K562 (cell line): ENCODE measurements around the gene C2CD2L. TPM values are rescaled to one million over a fixed set of nuclear protein-coding genes. Genes with fewer than 3 reads are reported as not detected.

Experiments used
- ATAC-seq: fragments of 200-7000 bp; cut with Tn5 transposase; 3 replicates; pipeline ENCODE4 v1.9.1; 2020; ENCODE audit warnings: moderate library complexity
- BruUV-seq: library from RNA; stranded (reverse); fragments of 400-500 nt; replicated peaks from 2 replicates; lab custom pipeline; 2021; lab: Mats Ljungman, UMichigan
- CTCF ChIA-PET: fragments of 300-600 bp; formaldehyde crosslinking; extraction: SDS; loops from one replicate; lab custom pipeline; 2021; ENCODE audit warnings: low intra/inter-chr PET ratio; lab: Yijun Ruan, JAX
- POLR2A ChIA-PET: fragments of 300-600, 350-650 bp; sonication (Branson Sonifier 250); formaldehyde crosslinking; extraction: SDS; loops from one replicate; lab custom pipeline; 2021; ENCODE audit warnings: antibody characterized with exemption, inconsistent platforms; lab: Yijun Ruan, JAX
- DNase-seq, 4 experiments: peaks; one replicate each; pipeline versions ENCODE4 v3.0.0 to v3.0.0-alpha.2; 2011 to 2018; ENCODE audit warnings: low spot score in 3 of 4, mixed read lengths in 3 of 4; ENCODE audit errors: extremely low read depth in 1 of 4
- FAIRE-seq: peaks from 2 replicates; lab custom pipeline; 2011; peaks lifted over from hg19 to GRCh38; lab: Jason Lieb, UNC
- H2AFZ ChIP-seq: 2 replicates; pipeline ENCODE4 v1.6.0; 2011; ENCODE audit warnings: low read depth, low read length, control low read depth, inconsistent platforms
- H3K27ac ChIP-seq: fragments of 200-600 bp; 3 replicates; pipeline ENCODE4 v1.8.0; 2011; ENCODE audit warnings: low read depth, mild to moderate bottlenecking, control low read depth, inconsistent platforms, low read length, moderate library complexity, mixed read lengths; ENCODE audit errors: extremely low read depth
- H3K27me3 ChIP-seq, 2 experiments: fragments of 300-600 bp in 1 of 2; 2 replicates in 1 of 2; 3 replicates in 1 of 2; pipeline versions ENCODE4 v1.6.0 to v1.8.0; 2011; ENCODE audit warnings: inconsistent platforms in 2 of 2, low read length in 2 of 2, mild to moderate bottlenecking in 1 of 2, mixed read lengths in 1 of 2, moderate library complexity in 1 of 2; ENCODE audit not compliant: control insufficient read depth in 2 of 2, insufficient read depth in 2 of 2
- H3K36me3 ChIP-seq: fragments of 300-600 bp; 3 replicates; pipeline ENCODE4 v1.8.0; 2011; ENCODE audit warnings: mild to moderate bottlenecking, low read length, inconsistent platforms; ENCODE audit not compliant: control insufficient read depth, insufficient read depth
- H3K4me1 ChIP-seq, 2 experiments: fragments of 200-600 bp in 1 of 2; replicated peaks in 1 of 2; 2 replicates in 1 of 2; 3 replicates in 1 of 2; pipeline versions ENCODE4 v1.5.1 to v1.8.0; 2011; ENCODE audit warnings: inconsistent platforms in 2 of 2, low read length in 2 of 2, mild to moderate bottlenecking in 1 of 2, mixed read lengths in 1 of 2, moderate library complexity in 1 of 2; ENCODE audit not compliant: control insufficient read depth in 2 of 2, insufficient read depth in 2 of 2
- H3K4me2 ChIP-seq: 2 replicates; pipeline ENCODE4 v1.6.1; 2011; ENCODE audit warnings: low read length, control low read depth, inconsistent platforms, mixed read lengths; ENCODE audit not compliant: insufficient read depth
- H3K4me3 ChIP-seq: fragments of 200-600 bp; sonication (generic), shearing (Covaris generic); 2 replicates; pipeline ENCODE4 v1.5.1; 2016; ENCODE audit warnings: control low read depth, inconsistent platforms
- H3K79me2 ChIP-seq: fragments of 200-600 bp; 3 replicates; pipeline ENCODE4 v1.8.0; 2011; ENCODE audit warnings: low read length, inconsistent platforms; ENCODE audit not compliant: control insufficient read depth, insufficient read depth
- H3K9ac ChIP-seq, 2 experiments: 2 replicates each; pipeline versions ENCODE4 v1.6.0 to v1.6.1; 2011; ENCODE audit warnings: low read depth in 2 of 2, low read length in 2 of 2, control low read depth in 1 of 2, inconsistent platforms in 1 of 2, mild to moderate bottlenecking in 1 of 2, mixed read lengths in 1 of 2; ENCODE audit not compliant: insufficient read depth in 1 of 2
- H3K9me1 ChIP-seq: one replicate; pipeline ENCODE4 v1.6.0; 2011; ENCODE audit warnings: inconsistent platforms, mild to moderate bottlenecking, low read length, moderate library complexity; ENCODE audit not compliant: control insufficient read depth, insufficient read depth
- H3K9me3 ChIP-seq: replicated peaks from 2 replicates; pipeline ENCODE4 v1.5.1; 2011; ENCODE audit warnings: low read depth, low read length, inconsistent platforms; ENCODE audit not compliant: control insufficient read depth, insufficient read depth
- H4K20me1 ChIP-seq: replicated peaks from 2 replicates; pipeline ENCODE4 v1.6.1; 2011; ENCODE audit warnings: low read length, inconsistent platforms, mixed read lengths; ENCODE audit not compliant: control insufficient read depth, insufficient read depth
- CHD4 ChIP-seq: fragments of 200-600 bp; sonication (generic); IDR thresholded peaks from 3 replicates; pipeline ENCODE4 v1.6.1; 2012; ENCODE audit warnings: low read depth, mild to moderate bottlenecking, mixed read lengths, low read length, inconsistent platforms; ENCODE audit not compliant: insufficient read depth, insufficient replicate concordance, poor library complexity, severe bottlenecking
- CXXC5 ChIP-seq: fragments of 250-450 bp; sonication (Bioruptor Pico); IDR thresholded peaks from 2 replicates; pipeline ENCODE4 v1.8.0; 2022; ENCODE audit warnings: inconsistent platforms, mild to moderate bottlenecking, moderate library complexity
- DDX20 ChIP-seq: fragments of 450-650 bp; IDR thresholded peaks from 2 replicates; pipeline ENCODE4 v1.6.1; 2016; ENCODE audit warnings: missing genetic modification characterization, low read depth, mild to moderate bottlenecking, missing compliant biosample characterization, moderate library complexity
- E2F3 ChIP-seq: fragments of 250-450 bp; sonication (Bioruptor Pico); IDR thresholded peaks from 2 replicates; pipeline ENCODE4 v1.4.0; 2020; ENCODE audit warnings: mild to moderate bottlenecking
- GABPB2 ChIP-seq: fragments of 250-450 bp; sonication (Bioruptor Pico); conservative IDR thresholded peaks from 2 replicates; pipeline ENCODE4 v1.5.1; 2021; ENCODE audit warnings: mild to moderate bottlenecking
- HCFC1 ChIP-seq: IDR thresholded peaks from 2 replicates; pipeline ENCODE4 v1.6.1; 2012; ENCODE audit warnings: low read depth, low read length, improper control_type of control experiment
- LEF1 ChIP-seq: fragments of 450-650 bp; IDR thresholded peaks from 2 replicates; pipeline ENCODE4 v1.6.1; 2016; ENCODE audit warnings: mild to moderate bottlenecking
- MCM3 ChIP-seq: fragments of 450-650 bp; IDR thresholded peaks from 2 replicates; pipeline ENCODE4 v1.6.1; 2016
- NCOA1 ChIP-seq: fragments of 450-650 bp; IDR thresholded peaks from 2 replicates; pipeline ENCODE4 v1.6.1; 2016; ENCODE audit warnings: low read depth
- PCBP1 ChIP-seq: fragments of 200-400 bp; formaldehyde crosslinking; IDR thresholded peaks from 2 replicates; pipeline ENCODE4 v1.6.1; 2018; ENCODE audit warnings: mild to moderate bottlenecking, low read depth, low read length; ENCODE audit not compliant: poor library complexity, severe bottlenecking
- PTTG1 ChIP-seq: fragments of 450-650 bp; IDR thresholded peaks from 2 replicates; pipeline ENCODE4 v1.6.1; 2016; ENCODE audit warnings: low read depth, mild to moderate bottlenecking, missing genetic modification characterization, missing compliant biosample characterization
- RAD21 ChIP-seq, 2 experiments: fragments of 250-450 bp in 1 of 2; fragments of 450-650 bp in 1 of 2; sonication (Bioruptor Pico) in 1 of 2; formaldehyde crosslinking in 1 of 2; IDR thresholded peaks in 1 of 2; conservative IDR thresholded peaks in 1 of 2; 2 replicates each; pipeline versions ENCODE4 v1.4.0 to v1.8.0; 2020 to 2022; ENCODE audit warnings: mild to moderate bottlenecking in 2 of 2, moderate library complexity in 1 of 2
- U2AF2 ChIP-seq: fragments of 200-400 bp; formaldehyde crosslinking; optimal IDR thresholded peaks from 2 replicates; pipeline ENCODE3; 2017; ENCODE audit warnings: low read depth, mild to moderate bottlenecking, low read length
- ZNF134 ChIP-seq: fragments of 250-450 bp; sonication (Bioruptor Pico); conservative IDR thresholded peaks from 2 replicates; pipeline ENCODE4 v1.4.0; 2020
- ZNF277 ChIP-seq: fragments of 250-450 bp; sonication (Bioruptor Pico); IDR thresholded peaks from 2 replicates; pipeline ENCODE4 v1.8.0; 2022; ENCODE audit warnings: inconsistent platforms, mild to moderate bottlenecking, moderate library complexity, borderline replicate concordance
- ZZZ3 ChIP-seq: fragments of 450-650 bp; IDR thresholded peaks from 2 replicates; pipeline ENCODE4 v1.6.1; 2016; ENCODE audit warnings: antibody characterized with exemption, mild to moderate bottlenecking, moderate library complexity
- WGBS: fragments of 100-300 bp; shearing (Covaris generic); methylation state at CpG from one replicate; pipeline ENCODE4 v1.1.6; 2016; ENCODE audit warnings: low coverage, mixed read lengths; ENCODE audit not compliant: insufficient coverage; ENCODE audit errors: missing lambda C conversion rate; 5-methylcytosine and 5-hydroxymethylcytosine counted together
- in situ Hi-C: fragments of 300-500 bp; cut with MboI; formaldehyde crosslinking; loops from 4 replicates; pipeline ENCODE4 v1.15.0; 2018; ENCODE audit warnings: inconsistent platforms, mixed read lengths
- intact Hi-C: fragments of 100-400 bp; cut with micrococcal nuclease; formaldehyde crosslinking; loops from 2 replicates; pipeline ENCODE4 v1.14.2; 2022
- polyA plus RNA-seq, 8 experiments: library from polyadenylated mRNA; depleted of rRNA in 4 of 8; stranded (reverse) in 5 of 8; unstranded in 3 of 8; fragments of >200 nt; fragmentation: Nextera tagmentation in 2 of 8; fragmentation: Illumina TruSeq in 1 of 8; extraction: Ambion mirVana in 2 of 8; extraction: Trizol in 1 of 8; gene quantifications; 2 replicates each; pipeline versions ENCODE4 v1.2.1 to v1.2.3, GENCODE V29; 2011 to 2014; ENCODE audit warnings: inconsistent platforms in 1 of 8, missing spikeins in 1 of 8
- total RNA-seq, 7 experiments: library from RNA; depleted of rRNA in 6 of 7; stranded (reverse); fragments of >200 nt in 6 of 7; fragmentation: Illumina TruSeq in 2 of 7; extraction: Trizol in 2 of 7; gene quantifications; 2 replicates each; pipeline versions ENCODE4 v1.2.1 to v1.2.3, GENCODE V29; 2011 to 2021; ENCODE audit warnings: low replicate concordance in 1 of 7
- TF ChIP-seq, protein P1 (sequence below): sonication (generic); formaldehyde crosslinking; IDR thresholded peaks from 2 replicates; pipeline ENCODE4 v1.8.0; 2022; ENCODE audit warnings: missing genetic modification reagents, mild to moderate bottlenecking, borderline replicate concordance
- TF ChIP-seq, protein P2 (sequence below): fragments of 450-650 bp; IDR thresholded peaks from 2 replicates; pipeline ENCODE4 v1.6.1; 2016

C2CD2L gene
- total and polyA plus RNA-seq, 9 of the 15 experiments (the other 6 are each of a cell fraction or from before 2014, with no cell fraction given) = 0.66 to 41.2 (median 14.8) TPM

- intact Hi-C loops = no loop called here
- H3K27ac ChIP-seq = peak overlapping the region; percentile 73
- TF ChIP-seq RAD21 (CRISPR knock-in tag; conservative IDR thresholded peaks at IDR 0.05 in 1 of 2, IDR thresholded peaks at IDR 0.05 in 1 of 2) = no peak
- no peak for TF ChIP-seq ZNF134 (CRISPR knock-in tag)
- no peak for TF ChIP-seq PTTG1
- TF ChIP-seq, protein P1, sequence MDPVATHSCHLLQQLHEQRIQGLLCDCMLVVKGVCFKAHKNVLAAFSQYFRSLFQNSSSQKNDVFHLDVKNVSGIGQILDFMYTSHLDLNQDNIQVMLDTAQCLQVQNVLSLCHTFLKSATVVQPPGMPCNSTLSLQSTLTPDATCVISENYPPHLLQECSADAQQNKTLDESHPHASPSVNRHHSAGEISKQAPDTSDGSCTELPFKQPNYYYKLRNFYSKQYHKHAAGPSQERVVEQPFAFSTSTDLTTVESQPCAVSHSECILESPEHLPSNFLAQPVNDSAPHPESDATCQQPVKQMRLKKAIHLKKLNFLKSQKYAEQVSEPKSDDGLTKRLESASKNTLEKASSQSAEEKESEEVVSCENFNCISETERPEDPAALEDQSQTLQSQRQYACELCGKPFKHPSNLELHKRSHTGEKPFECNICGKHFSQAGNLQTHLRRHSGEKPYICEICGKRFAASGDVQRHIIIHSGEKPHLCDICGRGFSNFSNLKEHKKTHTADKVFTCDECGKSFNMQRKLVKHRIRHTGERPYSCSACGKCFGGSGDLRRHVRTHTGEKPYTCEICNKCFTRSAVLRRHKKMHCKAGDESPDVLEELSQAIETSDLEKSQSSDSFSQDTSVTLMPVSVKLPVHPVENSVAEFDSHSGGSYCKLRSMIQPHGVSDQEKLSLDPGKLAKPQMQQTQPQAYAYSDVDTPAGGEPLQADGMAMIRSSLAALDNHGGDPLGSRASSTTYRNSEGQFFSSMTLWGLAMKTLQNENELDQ = no peak
- no peak for TF ChIP-seq LEF1
- TF ChIP-seq ZNF277 (CRISPR knock-in tag) = no peak
- no peak for TF ChIP-seq U2AF2
- TF ChIP-seq MCM3 = no peak
- TF ChIP-seq GABPB2 (CRISPR knock-in tag) = no peak
- TF ChIP-seq CHD4 = no peak
- no peak for TF ChIP-seq DDX20 (tag)
- TF ChIP-seq PCBP1 = no peak
- no peak for TF ChIP-seq NCOA1
- TF ChIP-seq, protein P2, sequence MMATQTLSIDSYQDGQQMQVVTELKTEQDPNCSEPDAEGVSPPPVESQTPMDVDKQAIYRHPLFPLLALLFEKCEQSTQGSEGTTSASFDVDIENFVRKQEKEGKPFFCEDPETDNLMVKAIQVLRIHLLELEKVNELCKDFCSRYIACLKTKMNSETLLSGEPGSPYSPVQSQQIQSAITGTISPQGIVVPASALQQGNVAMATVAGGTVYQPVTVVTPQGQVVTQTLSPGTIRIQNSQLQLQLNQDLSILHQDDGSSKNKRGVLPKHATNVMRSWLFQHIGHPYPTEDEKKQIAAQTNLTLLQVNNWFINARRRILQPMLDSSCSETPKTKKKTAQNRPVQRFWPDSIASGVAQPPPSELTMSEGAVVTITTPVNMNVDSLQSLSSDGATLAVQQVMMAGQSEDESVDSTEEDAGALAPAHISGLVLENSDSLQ = peak; percentile 54
- TF ChIP-seq HCFC1 = no peak
- TF ChIP-seq E2F3 (CRISPR knock-in tag) = no peak
- TF ChIP-seq ZZZ3 = no peak
- TF ChIP-seq CXXC5 = peak; percentile 34; the same call in 1 of the 2 replicates
These were observed 8.5 kb downstream of the C2CD2L start for GRCh38 chr11:119115484-119116234.

More at GRCh38 chr11:119115484-119116234, 8.5 kb downstream of the C2CD2L start:
- Histone ChIP-seq H3K4me3 (no peak overlapping the region), H3K4me1 (peaks cover 9 to 13% of the 10 kb centered on the region in 2 experiments), H4K20me1 (peaks cover 4% of the 10 kb centered on the region; the same call in 1 of the 2 replicates), H3K9me1 (no peaks in the 10 kb centered on the region), H2AFZ (peak overlapping the region; percentile 69; the same call in 1 of the 2 replicates), H3K9ac (peak overlapping the region; percentile 54 to 80), H3K36me3 (peaks cover 78% of the 10 kb centered on the region), H3K79me2 (peaks cover 2% of the 10 kb centered on the region; the same call in 2 of the 3 replicates), H3K27me3 (no peaks in the 10 kb centered on the region), H3K9me3 (no peaks in the 10 kb centered on the region), H3K4me2 (peak overlapping the region; percentile 50)
- DNase-seq (peak in 2 of 4 experiments; percentile 63 to 75), ATAC-seq (peak; percentile 80), FAIRE-seq (peak; percentile 59)
- CTCF ChIA-PET = no interaction called here
- BruUV-seq = no TSS peak
- POLR2A ChIA-PET = interaction anchor here (0.6 to 1.3 kb wide), 5 partner anchors 9 to 147 kb away, joined by 3 to 4 read pairs (median 3); partner anchors contain the start of gene C2CD2L
- 49% methylated on average over 18 of the region's 24 CpGs for WGBS
- in situ Hi-C loops = no loop called here
